ENCODE data around the gene COL28A1. TPM values are rescaled to one million over a fixed set of nuclear protein-coding genes. Genes with fewer than 3 reads are reported as not detected.

The COL28A1 gene
- total RNA-seq, 1 donor from 2014 or later = 0.60 TPM

GRCh38 chr7:7539152-7539551, 3.5 kb upstream of the COL28A1 start:
- Histone ChIP-seq H3K4me3 (no peak overlapping the region), H3K36me3 (no peaks in the 10 kb centered on the region), H3K4me2 (no peak overlapping the region), H2AFZ (replicated peaks) (no peak overlapping the region), H3K27me3 (no peaks in the 10 kb centered on the region), H3K27ac (no peak overlapping the region), H3F3A (ENCODE audit: low read depth) (no peaks in the 10 kb centered on the region), H3K4me1 (peaks cover 8% of the 10 kb centered on the region), H3K9me3 (ENCODE audit: low read depth) (no peaks in the 10 kb centered on the region), H4K20me1 (ENCODE audit: low read depth) (no peaks in the 10 kb centered on the region), H3K9ac (no peak overlapping the region), H3K79me2 (ENCODE audit: low read depth) (no peaks in the 10 kb centered on the region)
- H3K4me1 Mint-ChIP-seq = peaks cover 5% of the 10 kb centered on the region
- DNase-seq (ENCODE audit: low spot score) = no peak
- H3K4me3 Mint-ChIP-seq = no peak overlapping the region
- TF ChIP-seq CTCF (IDR thresholded peaks at IDR 0.05) (no peak), EZH2phosphoT487 (IDR thresholded peaks at IDR 0.05) (no peak), EZH2 (IDR thresholded peaks at IDR 0.05) (no peak)
- H3K36me3 Mint-ChIP-seq = no peaks in the 10 kb centered on the region
- H3K27ac Mint-ChIP-seq = no peak overlapping the region
- H3K27me3 Mint-ChIP-seq (ENCODE audit: insufficient read depth, low read depth) = no peaks in the 10 kb centered on the region
- no peaks in the 10 kb centered on the region for H3K9me3 Mint-ChIP-seq

GRCh38 chr7:7537711-7538110, 2.0 kb upstream of the COL28A1 start:
- Mint-ChIP-seq H3K4me1 (peaks cover 5% of the 10 kb centered on the region), H3K27ac (no peak overlapping the region)
- H3K27ac ChIP-seq = no peak overlapping the region

DNA sequence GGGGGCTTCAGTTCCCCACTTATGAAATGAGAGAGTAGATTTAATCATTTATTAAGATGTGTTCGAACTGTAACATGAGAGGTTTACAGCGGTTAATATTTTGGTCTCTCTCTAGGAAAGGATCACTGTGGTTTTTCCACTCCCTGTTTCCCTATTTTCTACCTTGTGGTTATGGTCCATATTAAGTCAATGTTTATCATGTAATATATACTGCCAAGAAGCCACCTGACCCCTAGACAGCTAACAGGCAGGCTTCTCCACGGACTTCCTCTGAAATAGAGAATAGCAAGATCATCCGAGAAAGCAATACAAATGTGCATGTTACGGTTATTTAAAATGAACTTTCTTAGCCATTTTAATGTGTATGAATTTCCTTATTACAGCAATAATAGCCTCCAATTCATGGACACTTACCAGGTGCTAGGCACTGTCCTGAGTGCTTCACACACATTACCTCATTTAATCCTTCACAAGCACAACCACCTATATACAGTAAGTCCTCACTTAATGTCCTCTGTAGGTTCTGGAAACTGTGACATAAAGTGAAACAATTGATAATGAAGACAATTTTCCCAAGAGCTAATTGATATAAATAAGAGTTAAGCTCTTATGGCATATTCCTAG, 835 bp upstream of the COL28A1 start:
- Histone ChIP-seq H3K79me2 (ENCODE audit: low read depth) (no peaks in the 10 kb centered on the region), H3K27me3 (no peaks in the 10 kb centered on the region), H3K9ac (no peak overlapping the region), H3K36me3 (no peaks in the 10 kb centered on the region), H3K4me2 (no peak overlapping the region), H3K4me1 (peaks cover 8% of the 10 kb centered on the region), H2AFZ (replicated peaks) (no peak overlapping the region), H3K27ac (no peak overlapping the region), H3K9me3 (ENCODE audit: low read depth) (no peaks in the 10 kb centered on the region), H3F3A (ENCODE audit: low read depth) (no peaks in the 10 kb centered on the region), H3K4me3 (no peak overlapping the region), H4K20me1 (ENCODE audit: low read depth) (no peaks in the 10 kb centered on the region)
- no peak for TF ChIP-seq CTCF (IDR thresholded peaks at IDR 0.05)
- no peak for TF ChIP-seq EZH2phosphoT487 (IDR thresholded peaks at IDR 0.05)
- TF ChIP-seq EZH2 (IDR thresholded peaks at IDR 0.05) = no peak
- Mint-ChIP-seq H3K4me3 (no peak overlapping the region), H3K4me1 (peaks cover 5% of the 10 kb centered on the region), H3K9me3 (no peaks in the 10 kb centered on the region), H3K36me3 (no peaks in the 10 kb centered on the region), H3K27me3 (ENCODE audit: insufficient read depth, low read depth) (no peaks in the 10 kb centered on the region), H3K27ac (no peak overlapping the region)
- no peak for DNase-seq (ENCODE audit: low spot score)

More at GRCh38 chr7:7537711-7538110, 2.0 kb upstream of the COL28A1 start:
- Histone ChIP-seq H3K79me2 (ENCODE audit: low read depth) (no peaks in the 10 kb centered on the region), H2AFZ (replicated peaks) (no peak overlapping the region), H3K4me3 (no peak overlapping the region), H3K4me2 (no peak overlapping the region), H4K20me1 (ENCODE audit: low read depth) (no peaks in the 10 kb centered on the region), H3F3A (ENCODE audit: low read depth) (no peaks in the 10 kb centered on the region), H3K9me3 (ENCODE audit: low read depth) (no peaks in the 10 kb centered on the region), H3K36me3 (no peaks in the 10 kb centered on the region), H3K27me3 (no peaks in the 10 kb centered on the region), H3K9ac (no peak overlapping the region), H3K4me1 (peaks cover 8% of the 10 kb centered on the region)
- H3K36me3 Mint-ChIP-seq = no peaks in the 10 kb centered on the region
- H3K27me3 Mint-ChIP-seq (ENCODE audit: insufficient read depth, low read depth) = no peaks in the 10 kb centered on the region
- H3K4me3 Mint-ChIP-seq = no peak overlapping the region
- H3K9me3 Mint-ChIP-seq = no peaks in the 10 kb centered on the region
- no peak for TF ChIP-seq CTCF (IDR thresholded peaks at IDR 0.05)
- TF ChIP-seq EZH2 (IDR thresholded peaks at IDR 0.05) = no peak
- TF ChIP-seq EZH2phosphoT487 (IDR thresholded peaks at IDR 0.05) = no peak
- no peak for DNase-seq (ENCODE audit: low spot score)

All from neural progenitor cell (in vitro differentiated cells).